WTC11 (cell line): Measurements from ENCODE around the gene FNDC3B. TPM values are rescaled to one million over a fixed set of nuclear protein-coding genes. Genes with fewer than 3 reads are reported as not detected.

ENCODE experiments used
- ATAC-seq: fragments of 200-7000 bp; cut with Tn5 transposase; 2 replicates; pipeline ENCODE4 v1.10.0; 2021; ENCODE audit warnings: mild to moderate bottlenecking, moderate library complexity
- CTCF ChIA-PET: fragments of 300-600 bp; sonication (Branson Sonifier 250); formaldehyde crosslinking; loops from one replicate; lab custom pipeline; 2021; ENCODE audit warnings: antibody characterized with exemption; lab: Charles Lee
- POLR2A ChIA-PET: fragments of 350-600 bp; sonication (Branson Sonifier 250); formaldehyde crosslinking; loops from one replicate; lab custom pipeline; 2021; ENCODE audit warnings: antibody characterized with exemption; lab: Charles Lee
- DNase-seq: peaks from one replicate; pipeline ENCODE4 v3.0.0; 2021; ENCODE audit warnings: low spot score
- H3K27ac Mint-ChIP-seq: 2 replicates; pipeline ENCODE4 v1.8.0; 2021; ENCODE audit warnings: mixed read lengths
- H3K27me3 Mint-ChIP-seq: 2 replicates; pipeline ENCODE4 v1.8.0; 2021; ENCODE audit warnings: low read depth, mild to moderate bottlenecking, moderate library complexity, mixed read lengths
- H3K36me3 Mint-ChIP-seq: 2 replicates; pipeline ENCODE4 v1.8.0; 2021; ENCODE audit warnings: mixed read lengths
- H3K4me1 Mint-ChIP-seq: 2 replicates; pipeline ENCODE4 v1.8.0; 2022; ENCODE audit warnings: mixed read lengths
- H3K4me3 Mint-ChIP-seq: 2 replicates; pipeline ENCODE4 v1.8.0; 2021; ENCODE audit warnings: mild to moderate bottlenecking, moderate library complexity, mixed read lengths
- H3K9me3 Mint-ChIP-seq: 2 replicates; pipeline ENCODE4 v1.8.0; 2021; ENCODE audit warnings: mixed read lengths
- ARID4B ChIP-seq: sonication (generic); formaldehyde crosslinking; IDR thresholded peaks from 2 replicates; pipeline ENCODE4 v1.8.0; 2023; ENCODE audit warnings: missing genetic modification reagents, mild to moderate bottlenecking, borderline replicate concordance
- CREB1 ChIP-seq: sonication (generic); formaldehyde crosslinking; IDR thresholded peaks from 2 replicates; pipeline ENCODE4 v1.8.0; 2023; ENCODE audit warnings: mild to moderate bottlenecking, missing genetic modification reagents
- E2F1 ChIP-seq: sonication (generic); formaldehyde crosslinking; IDR thresholded peaks from 2 replicates; pipeline ENCODE4 v1.8.0; 2022; ENCODE audit warnings: mild to moderate bottlenecking, missing genetic modification reagents
- FOXK1 ChIP-seq: sonication (generic); formaldehyde crosslinking; IDR thresholded peaks from 2 replicates; pipeline ENCODE4 v1.8.0; 2022; ENCODE audit warnings: mild to moderate bottlenecking, moderate library complexity, missing genetic modification reagents
- GABPB1 ChIP-seq: sonication (generic); formaldehyde crosslinking; IDR thresholded peaks from 2 replicates; pipeline ENCODE4 v1.8.1; 2023; ENCODE audit warnings: mild to moderate bottlenecking, missing genetic modification reagents
- GRHL2 ChIP-seq: fragments of 250-450 bp; sonication (Bioruptor Pico); IDR thresholded peaks from 2 replicates; pipeline ENCODE4 v1.8.0; 2022; ENCODE audit warnings: mild to moderate bottlenecking, moderate library complexity; ENCODE audit not compliant: insufficient replicate concordance, severe bottlenecking
- HMGA2 ChIP-seq: fragments of 250-450 bp; sonication (Bioruptor Pico); IDR thresholded peaks from 2 replicates; pipeline ENCODE4 v1.4.0; 2021; ENCODE audit warnings: mild to moderate bottlenecking, moderate library complexity
- IRF2 ChIP-seq: sonication (generic); formaldehyde crosslinking; IDR thresholded peaks from 2 replicates; pipeline ENCODE4 v1.8.0; 2022; ENCODE audit warnings: low read depth, missing genetic modification reagents, borderline replicate concordance
- KAT7 ChIP-seq: sonication (generic); formaldehyde crosslinking; IDR thresholded peaks from 2 replicates; pipeline ENCODE4 v1.8.1; 2023; ENCODE audit warnings: missing genetic modification reagents, mild to moderate bottlenecking, borderline replicate concordance
- NR1H2 ChIP-seq: sonication (generic); formaldehyde crosslinking; IDR thresholded peaks from 2 replicates; pipeline ENCODE4 v1.9.0; 2021; ENCODE audit warnings: mild to moderate bottlenecking, moderate library complexity, missing genetic modification reagents
- PRRX2 ChIP-seq: fragments of 250-450 bp; sonication (Bioruptor Pico); IDR thresholded peaks from 2 replicates; pipeline ENCODE4 v1.8.0; 2021; ENCODE audit warnings: mild to moderate bottlenecking
- SOX15 ChIP-seq: fragments of 250-450 bp; sonication (Bioruptor Pico); IDR thresholded peaks from 2 replicates; pipeline ENCODE4 v1.9.0; 2021; ENCODE audit warnings: mild to moderate bottlenecking
- USF1 ChIP-seq: sonication (generic); formaldehyde crosslinking; IDR thresholded peaks from 2 replicates; pipeline ENCODE4 v1.8.0; 2022; ENCODE audit warnings: mild to moderate bottlenecking, missing genetic modification reagents
- ZBTB43 ChIP-seq: sonication (generic); formaldehyde crosslinking; IDR thresholded peaks from 2 replicates; pipeline ENCODE4 v1.8.1; 2023; ENCODE audit warnings: mild to moderate bottlenecking, missing genetic modification reagents
- ZMAT4 ChIP-seq: fragments of 250-450 bp; sonication (Bioruptor Pico); IDR thresholded peaks from 2 replicates; pipeline ENCODE4 v1.9.0; 2021; ENCODE audit warnings: mild to moderate bottlenecking
- ZNF219 ChIP-seq: sonication (generic); formaldehyde crosslinking; IDR thresholded peaks from 2 replicates; pipeline ENCODE4 v1.8.0; 2023; ENCODE audit warnings: missing genetic modification reagents, mild to moderate bottlenecking, borderline replicate concordance
- ZNF263 ChIP-seq: sonication (generic); formaldehyde crosslinking; IDR thresholded peaks from 2 replicates; pipeline ENCODE4 v1.8.1; 2022; ENCODE audit warnings: low read depth, mild to moderate bottlenecking, moderate library complexity, missing genetic modification reagents
- ZNF317 ChIP-seq: sonication (generic); formaldehyde crosslinking; IDR thresholded peaks from 2 replicates; pipeline ENCODE4 v1.8.1; 2023; ENCODE audit warnings: low read depth, mild to moderate bottlenecking, moderate library complexity, missing genetic modification reagents, borderline replicate concordance
- ZNF396 ChIP-seq: fragments of 250-450 bp; sonication (Bioruptor Pico); IDR thresholded peaks from 2 replicates; pipeline ENCODE4 v1.8.0; 2021; ENCODE audit warnings: mild to moderate bottlenecking, moderate library complexity, borderline replicate concordance
- total RNA-seq: library from RNA; stranded (reverse); gene quantifications from 3 replicates; pipeline ENCODE4 v1.2.3, GENCODE V29; 2021

FNDC3B gene
- total RNA-seq, 1 experiment from 2014 or later: 42.8 TPM

GRCh38 chr3:172211123-172211522 is 171.7 kb downstream of the FNDC3B start (continued):
- TF ChIP-seq ARID4B (no peak), GRHL2 (no peak), KAT7 (no peak)

- CTCF ChIA-PET: no interaction called here
- POLR2A ChIA-PET: no interaction called here
- no peak for ATAC-seq
- no peak overlapping the region for H3K4me3 Mint-ChIP-seq
- no peak for DNase-seq
- H3K27me3 Mint-ChIP-seq: no peaks in the 10 kb centered on the region
- no peaks in the 10 kb centered on the region for H3K9me3 Mint-ChIP-seq
- TF ChIP-seq PRRX2 (CRISPR knock-in tag) (no peak), ZNF263 (CRISPR knock-in tag) (no peak), HMGA2 (no peak)
- peaks cover 74% of the 10 kb centered on the region for H3K4me1 Mint-ChIP-seq
- no peaks in the 10 kb centered on the region for H3K36me3 Mint-ChIP-seq
- H3K27ac Mint-ChIP-seq: no peak overlapping the region
Measured at GRCh38 chr3:172213200-172213599, 173.8 kb downstream of the FNDC3B start.

- Mint-ChIP-seq H3K4me3 (no peak overlapping the region), H3K27ac (no peak overlapping the region), H3K4me1 (peaks cover 74% of the 10 kb centered on the region), H3K27me3 (no peaks in the 10 kb centered on the region), H3K36me3 (no peaks in the 10 kb centered on the region), H3K9me3 (no peaks in the 10 kb centered on the region)
- TF ChIP-seq ZNF317 (CRISPR knock-in tag): no peak
- no peak for TF ChIP-seq ZMAT4 (CRISPR knock-in tag)
- TF ChIP-seq CREB1: no peak
- no peak for TF ChIP-seq HMGA2
- TF ChIP-seq ZBTB43 (CRISPR knock-in tag): no peak
- no peak for TF ChIP-seq USF1
- ATAC-seq (peak; percentile 27), DNase-seq (no peak)
- ChIA-PET CTCF (no interaction called here), POLR2A (no interaction called here)
Measured at GRCh38 chr3:172213904-172214303, 174.5 kb downstream of the FNDC3B start.

- ChIA-PET POLR2A (no interaction called here), CTCF (interaction anchor here (1.0 to 1.6 kb wide), 3 partner anchors 16 to 116 kb away, joined by 3 to 5 read pairs (median 4); no protein-coding TSS in a partner anchor)
- H3K36me3 Mint-ChIP-seq: no peaks in the 10 kb centered on the region
- peaks cover 79% of the 10 kb centered on the region for H3K4me1 Mint-ChIP-seq
- no peaks in the 10 kb centered on the region for H3K9me3 Mint-ChIP-seq
- H3K27ac Mint-ChIP-seq: no peak overlapping the region; the same call in 1 of the 2 replicates
- no peaks in the 10 kb centered on the region for H3K27me3 Mint-ChIP-seq
- no peak for TF ChIP-seq IRF2 (CRISPR knock-in tag)
- TF ChIP-seq SOX15: no peak
- no peak for TF ChIP-seq FOXK1 (CRISPR knock-in tag)
- no peak for TF ChIP-seq ZNF396 (CRISPR knock-in tag)
- TF ChIP-seq NR1H2 (CRISPR knock-in tag): no peak
- TF ChIP-seq GABPB1 (CRISPR knock-in tag): no peak
- no peak for TF ChIP-seq ZNF219
- no peak for TF ChIP-seq E2F1 (CRISPR knock-in tag)
- ATAC-seq: no peak
- no peak overlapping the region for H3K4me3 Mint-ChIP-seq
- DNase-seq: no peak
Measured at GRCh38 chr3:172216267-172216666, 176.9 kb downstream of the FNDC3B start.
